ENCODE results near the gene COL20A1. TPM values are rescaled to one million over a fixed set of nuclear protein-coding genes. Genes with fewer than 3 reads are reported as not detected.

COL20A1 gene
- total RNA-seq, 1 experiment from 2014 or later = 2.3 TPM

- no peak overlapping the region for H2BK15ac ChIP-seq (ENCODE audit: low read depth, low read length)
- H4K20me1 ChIP-seq (ENCODE audit: control insufficient read depth, insufficient read depth, insufficient read length) = no peaks in the 10 kb centered on the region
- no peak overlapping the region for H2BK12ac ChIP-seq (ENCODE audit: insufficient read length, low read depth, low read length)
- H3T11ph ChIP-seq (ENCODE audit: low read length) = no peak overlapping the region
- no peak overlapping the region for H2AFZ ChIP-seq (ENCODE audit: low read length)
- H3K4me1 Mint-ChIP-seq = peaks cover 4% of the 10 kb centered on the region in 2 experiments; a peak in 3 of 4 replicates
- H3K79me1 ChIP-seq (ENCODE audit: insufficient read depth, low read depth, low read length, poor library complexity, severe bottlenecking) = no peaks in the 10 kb centered on the region
- H4K8ac ChIP-seq (replicated peaks; ENCODE audit: insufficient read length, low read depth, low read length) = no peak overlapping the region
- H3K18ac ChIP-seq (ENCODE audit: insufficient read length, low read depth, low read length) = no peak overlapping the region
- no peak overlapping the region for H3K9ac ChIP-seq (ENCODE audit: extremely low read depth, insufficient read length, low read length)
- H3K9me3 ChIP-seq (ENCODE audit: control insufficient read depth, low read depth, low read length) = no peaks in the 10 kb centered on the region
- no peak overlapping the region for H3K56ac ChIP-seq (ENCODE audit: insufficient read length, low read depth, low read length)
- no peaks in the 10 kb centered on the region for H3K36me3 Mint-ChIP-seq (ENCODE audit: insufficient read depth in 1 of 3, low read depth in 3 of 3)
- no peaks in the 10 kb centered on the region for H3K27me3 Mint-ChIP-seq (ENCODE audit: low read depth)
- no peak for TF ChIP-seq CTCF (conservative IDR thresholded peaks at IDR 0.05)
- H3K27me3 ChIP-seq (ENCODE audit: insufficient read depth, low read length) = no peaks in the 10 kb centered on the region
- H2BK20ac ChIP-seq (ENCODE audit: low read depth, low read length, poor library complexity, severe bottlenecking) = no peak overlapping the region
- no peaks in the 10 kb centered on the region for H3K79me2 ChIP-seq (ENCODE audit: insufficient read depth, low read length)
- H2AK5ac ChIP-seq (ENCODE audit: insufficient read length, low read length) = no peak overlapping the region
- H3K4ac ChIP-seq (ENCODE audit: low read depth, low read length) = no peak overlapping the region
- no peaks in the 10 kb centered on the region for H3K9me3 Mint-ChIP-seq
- no peak overlapping the region for H2BK5ac ChIP-seq (ENCODE audit: insufficient read length, low read length)
- no peaks in the 10 kb centered on the region for H3K23me2 ChIP-seq (ENCODE audit: insufficient read length, low read depth, low read length, poor library complexity, severe bottlenecking)
- no peak overlapping the region for H3K4me3 Mint-ChIP-seq
- no peak overlapping the region for H2BK120ac ChIP-seq (ENCODE audit: low read depth, low read length, poor library complexity, severe bottlenecking)
- H3K27ac ChIP-seq (ENCODE audit: insufficient read length, low read depth, low read length) = no peak overlapping the region
- H3K27ac Mint-ChIP-seq = no peak overlapping the region; a peak in 1 of 7 replicates
- no peak overlapping the region for H3K23ac ChIP-seq (ENCODE audit: insufficient read length, low read depth, low read length)
- no CpG with 5 or more reads among the region's 20 CpGs for WGBS (ENCODE audit: extremely low coverage, insufficient read length, low lambda C conversion rate)
- no peak overlapping the region for H4K5ac ChIP-seq (ENCODE audit: insufficient read length, low read depth, low read length)
- no peak overlapping the region; the same call in 1 of the 2 replicates for H3K14ac ChIP-seq (ENCODE audit: insufficient read depth, low read length)
- no peaks in the 10 kb centered on the region for H3K4me1 ChIP-seq (ENCODE audit: insufficient read depth, low read length)
- DNase-seq = no peak
- no peak overlapping the region for H4K91ac ChIP-seq (ENCODE audit: insufficient read length, low read depth, low read length)
- no peak overlapping the region for H3K4me2 ChIP-seq (ENCODE audit: insufficient read depth, insufficient read length, low read length)
These were observed 17.4 kb downstream of the COL20A1 start for GRCh38 chr20:63310265-63310991.

All from H9 (cell line).